Measurements from ENCODE around the gene AICDA. TPM values are rescaled to one million over a fixed set of nuclear protein-coding genes. Genes with fewer than 3 reads are reported as not detected.

AICDA gene
- total RNA-seq (ENCODE audit: low replicate concordance) = not detected in 2 replicates

DNA sequence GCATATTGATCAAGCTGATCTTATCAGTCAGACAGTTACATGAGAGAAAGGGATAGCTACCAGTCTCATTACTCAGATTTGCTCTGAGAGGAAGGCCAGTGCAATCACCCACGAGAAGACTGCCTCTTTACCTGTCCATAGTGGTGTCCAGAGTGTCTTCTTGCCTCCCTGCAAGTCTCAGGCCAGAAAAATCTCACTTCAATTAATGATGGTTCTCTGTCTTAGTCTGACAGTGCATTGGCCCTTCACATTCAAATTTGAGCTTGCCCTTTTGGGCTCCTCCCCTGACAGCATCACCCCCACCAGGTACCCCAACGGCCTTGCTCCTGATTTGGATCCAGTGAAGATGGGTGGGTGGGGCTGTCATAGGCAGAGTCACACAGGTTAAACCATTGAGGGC, at the start of gene AICDA:
Gene AICDA, minus strand, starts transcription at position 231 of the 400 bp plus-strand sequence. Its CDS starts 92 bp downstream, at position 139.
- DNase-seq (ENCODE audit: low spot score) = no peak
- no peaks in the 10 kb centered on the region for H3K36me3 ChIP-seq
- no peaks in the 10 kb centered on the region for H3K9me3 Mint-ChIP-seq
- no peak within 1 kb of the TSS for H3K4me3 Mint-ChIP-seq
- H3K27ac ChIP-seq = no peak within 1 kb of the TSS
- peaks cover 4% of the 10 kb centered on the region for H3K27me3 Mint-ChIP-seq (ENCODE audit: insufficient read depth, low read depth)
- TF ChIP-seq EZH2phosphoT487 (IDR thresholded peaks at IDR 0.05) = no peak
- TF ChIP-seq, protein P1, sequence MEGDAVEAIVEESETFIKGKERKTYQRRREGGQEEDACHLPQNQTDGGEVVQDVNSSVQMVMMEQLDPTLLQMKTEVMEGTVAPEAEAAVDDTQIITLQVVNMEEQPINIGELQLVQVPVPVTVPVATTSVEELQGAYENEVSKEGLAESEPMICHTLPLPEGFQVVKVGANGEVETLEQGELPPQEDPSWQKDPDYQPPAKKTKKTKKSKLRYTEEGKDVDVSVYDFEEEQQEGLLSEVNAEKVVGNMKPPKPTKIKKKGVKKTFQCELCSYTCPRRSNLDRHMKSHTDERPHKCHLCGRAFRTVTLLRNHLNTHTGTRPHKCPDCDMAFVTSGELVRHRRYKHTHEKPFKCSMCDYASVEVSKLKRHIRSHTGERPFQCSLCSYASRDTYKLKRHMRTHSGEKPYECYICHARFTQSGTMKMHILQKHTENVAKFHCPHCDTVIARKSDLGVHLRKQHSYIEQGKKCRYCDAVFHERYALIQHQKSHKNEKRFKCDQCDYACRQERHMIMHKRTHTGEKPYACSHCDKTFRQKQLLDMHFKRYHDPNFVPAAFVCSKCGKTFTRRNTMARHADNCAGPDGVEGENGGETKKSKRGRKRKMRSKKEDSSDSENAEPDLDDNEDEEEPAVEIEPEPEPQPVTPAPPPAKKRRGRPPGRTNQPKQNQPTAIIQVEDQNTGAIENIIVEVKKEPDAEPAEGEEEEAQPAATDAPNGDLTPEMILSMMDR (IDR thresholded peaks at IDR 0.05) = no peak
- no peak within 1 kb of the TSS for H3K4me2 ChIP-seq
- no peak within 1 kb of the TSS for H3K27ac Mint-ChIP-seq
- peaks cover 8% of the 10 kb centered on the region for H3K4me1 Mint-ChIP-seq
- H4K20me1 ChIP-seq (ENCODE audit: low read depth) = no peaks in the 10 kb centered on the region
- H3K9ac ChIP-seq = no peak within 1 kb of the TSS
- H2AFZ ChIP-seq (replicated peaks) = no peak within 1 kb of the TSS
- H3K4me1 ChIP-seq = no peaks in the 10 kb centered on the region
- no peaks in the 10 kb centered on the region for H3K79me2 ChIP-seq (ENCODE audit: low read depth)
- H3F3A ChIP-seq (ENCODE audit: low read depth) = no peaks in the 10 kb centered on the region
- H3K36me3 Mint-ChIP-seq = no peaks in the 10 kb centered on the region
- H3K4me3 ChIP-seq = no peak within 1 kb of the TSS
- H3K9me3 ChIP-seq (ENCODE audit: low read depth) = no peaks in the 10 kb centered on the region
- H3K27me3 ChIP-seq = no peaks in the 10 kb centered on the region

DNA sequence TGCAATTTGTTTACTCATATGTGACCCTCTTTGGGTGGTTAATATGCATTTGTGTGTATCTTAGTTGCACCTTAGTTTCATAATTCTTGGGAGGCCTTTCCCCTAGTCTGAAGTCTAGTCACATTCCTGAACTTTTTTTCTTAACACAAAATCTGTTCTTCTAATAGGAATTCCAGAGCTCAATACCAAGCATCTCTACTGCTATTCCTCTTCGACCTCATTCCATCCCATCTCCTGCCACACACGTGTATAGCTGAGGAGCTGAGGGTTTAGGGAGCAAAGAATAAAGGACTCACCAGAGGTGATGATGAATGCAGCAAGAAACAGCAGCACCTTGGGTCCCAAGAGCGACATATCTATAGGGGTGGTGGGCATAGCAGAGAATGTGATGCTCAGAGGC, 49.1 kb upstream of the AICDA start:
- no peak overlapping the region for H3K27ac ChIP-seq
- H3K4me2 ChIP-seq = no peak overlapping the region
- no peaks in the 10 kb centered on the region for H3K9me3 ChIP-seq (ENCODE audit: low read depth)

DNA sequence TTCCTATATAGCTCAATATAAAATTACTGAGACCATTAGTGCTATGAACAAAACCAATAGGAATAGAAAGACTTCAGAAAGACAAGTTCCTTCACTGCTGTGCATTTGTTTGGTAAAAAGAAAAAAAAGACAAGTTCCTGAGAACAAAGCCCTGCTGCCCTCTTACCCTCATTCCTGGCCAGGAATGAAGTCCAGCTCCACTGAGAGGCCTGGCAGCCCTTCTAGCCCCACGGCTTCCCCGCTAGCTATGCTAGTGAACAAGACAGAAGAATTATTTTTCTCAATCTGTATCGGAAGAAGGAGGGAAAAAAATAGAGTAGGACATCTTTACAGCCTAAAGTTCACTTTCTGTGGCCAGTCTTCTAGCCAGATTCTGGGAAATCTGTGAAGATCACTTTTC, 48.4 kb upstream of the AICDA start:
- Histone ChIP-seq H3K4me3 (no peak overlapping the region), H3K9me3 (ENCODE audit: low read depth) (no peaks in the 10 kb centered on the region), H3K36me3 (no peaks in the 10 kb centered on the region), H3K4me2 (no peak overlapping the region), H4K20me1 (ENCODE audit: low read depth) (no peaks in the 10 kb centered on the region), H3F3A (ENCODE audit: low read depth) (peaks cover 10% of the 10 kb centered on the region), H2AFZ (replicated peaks) (no peak overlapping the region), H3K27ac (no peak overlapping the region), H3K79me2 (ENCODE audit: low read depth) (no peaks in the 10 kb centered on the region), H3K9ac (no peak overlapping the region), H3K4me1 (peaks cover 12% of the 10 kb centered on the region), H3K27me3 (no peaks in the 10 kb centered on the region)
- Mint-ChIP-seq H3K27me3 (ENCODE audit: insufficient read depth, low read depth) (peaks cover 4% of the 10 kb centered on the region), H3K36me3 (no peaks in the 10 kb centered on the region), H3K4me3 (no peak overlapping the region), H3K9me3 (peaks cover 2% of the 10 kb centered on the region), H3K4me1 (peaks cover 8% of the 10 kb centered on the region), H3K27ac (no peak overlapping the region)
- DNase-seq (ENCODE audit: low spot score) = no peak
- TF ChIP-seq EZH2phosphoT487 (IDR thresholded peaks at IDR 0.05) = no peak
- TF ChIP-seq, protein P1 (IDR thresholded peaks at IDR 0.05) = no peak
- no peak for TF ChIP-seq EZH2 (IDR thresholded peaks at IDR 0.05)

More for the DNA sequence above, 49.1 kb upstream of the AICDA start:
- Histone ChIP-seq H3K36me3 (no peaks in the 10 kb centered on the region), H3F3A (ENCODE audit: low read depth) (peaks cover 10% of the 10 kb centered on the region), H4K20me1 (ENCODE audit: low read depth) (no peaks in the 10 kb centered on the region), H3K9ac (no peak overlapping the region), H3K4me3 (no peak overlapping the region), H3K79me2 (ENCODE audit: low read depth) (no peaks in the 10 kb centered on the region), H2AFZ (replicated peaks) (no peak overlapping the region), H3K27me3 (no peaks in the 10 kb centered on the region), H3K4me1 (peaks cover 12% of the 10 kb centered on the region)
- TF ChIP-seq EZH2phosphoT487 (IDR thresholded peaks at IDR 0.05) = no peak
- TF ChIP-seq, protein P1 (IDR thresholded peaks at IDR 0.05) = no peak
- no peak for TF ChIP-seq EZH2 (IDR thresholded peaks at IDR 0.05)
- Mint-ChIP-seq H3K4me3 (no peak overlapping the region), H3K4me1 (peaks cover 8% of the 10 kb centered on the region), H3K27me3 (ENCODE audit: insufficient read depth, low read depth) (peaks cover 4% of the 10 kb centered on the region), H3K27ac (no peak overlapping the region), H3K36me3 (no peaks in the 10 kb centered on the region), H3K9me3 (peaks cover 2% of the 10 kb centered on the region)
- no peak for DNase-seq (ENCODE audit: low spot score)
